Astrocyte (in vitro differentiated cells and primary cell): Measurements from ENCODE around the gene OSBPL9. TPM values are rescaled to one million over a fixed set of nuclear protein-coding genes. Genes with fewer than 3 reads are reported as not detected.

Source experiments
- DNase-seq: peaks from one replicate; pipeline ENCODE4 v3.0.0-alpha.2; 2010; ENCODE audit warnings: low read depth
- FAIRE-seq: peaks from 2 replicates; lab custom pipeline; 2011; peaks lifted over from hg19 to GRCh38; lab: Jason Lieb, UNC
- H2AFZ ChIP-seq: 2 replicates; pipeline ENCODE4 v1.6.0; 2012; ENCODE audit warnings: low read depth, low read length, inconsistent platforms
- H3K27ac ChIP-seq: 2 replicates; pipeline ENCODE4 v1.5.1; 2011; ENCODE audit warnings: low read depth, low read length, inconsistent platforms
- H3K27me3 ChIP-seq: 2 replicates; pipeline ENCODE4 v1.6.0; 2011; ENCODE audit warnings: low read length, inconsistent platforms; ENCODE audit not compliant: insufficient read depth
- H3K36me3 ChIP-seq: 2 replicates; pipeline ENCODE4 v1.5.1; 2011; ENCODE audit warnings: low read length, inconsistent platforms; ENCODE audit not compliant: insufficient read depth
- H3K4me1 ChIP-seq: 2 replicates; pipeline ENCODE4 v1.5.1; 2011; ENCODE audit warnings: low read length, inconsistent platforms; ENCODE audit not compliant: insufficient read depth
- H3K4me2 ChIP-seq: 2 replicates; pipeline ENCODE4 v1.6.0; 2012; ENCODE audit warnings: low read length, inconsistent platforms
- H3K4me3 ChIP-seq: 2 replicates; pipeline ENCODE4 v1.5.1; 2011; ENCODE audit warnings: low read depth, mild to moderate bottlenecking, low read length, inconsistent platforms; ENCODE audit not compliant: insufficient read depth
- H3K79me2 ChIP-seq: 2 replicates; pipeline ENCODE4 v1.6.0; 2012; ENCODE audit warnings: mild to moderate bottlenecking, low read length, inconsistent platforms; ENCODE audit not compliant: insufficient read depth
- H3K9ac ChIP-seq: 2 replicates; pipeline ENCODE4 v1.6.0; 2012; ENCODE audit warnings: mild to moderate bottlenecking, low read length, inconsistent platforms
- H3K9me3 ChIP-seq: 2 replicates; pipeline ENCODE4 v1.5.1; 2012; ENCODE audit warnings: low read depth, mild to moderate bottlenecking, low read length, inconsistent platforms; ENCODE audit not compliant: insufficient read depth
- H4K20me1 ChIP-seq: 2 replicates; pipeline ENCODE4 v1.6.0; 2012; ENCODE audit warnings: low read length, inconsistent platforms; ENCODE audit not compliant: insufficient read depth
- H3K27ac Mint-ChIP-seq: one replicate; pipeline ENCODE4 v1.8.0; 2021; ENCODE audit warnings: mild to moderate bottlenecking, mixed read lengths; ENCODE audit not compliant: unreplicated experiment
- H3K27me3 Mint-ChIP-seq: one replicate; pipeline ENCODE4 v1.8.0; 2021; ENCODE audit warnings: low read depth, mixed read lengths; ENCODE audit not compliant: unreplicated experiment
- H3K36me3 Mint-ChIP-seq: one replicate; pipeline ENCODE4 v1.8.0; 2021; ENCODE audit warnings: low read depth, mixed read lengths; ENCODE audit not compliant: unreplicated experiment
- H3K4me1 Mint-ChIP-seq: one replicate; pipeline ENCODE4 v1.8.0; 2021; ENCODE audit warnings: low read depth, mixed read lengths; ENCODE audit not compliant: unreplicated experiment
- H3K4me3 Mint-ChIP-seq: one replicate; pipeline ENCODE4 v1.8.0; 2021; ENCODE audit warnings: mild to moderate bottlenecking, moderate library complexity, mixed read lengths; ENCODE audit not compliant: unreplicated experiment
- H3K9me3 Mint-ChIP-seq: one replicate; pipeline ENCODE4 v1.8.0; 2021; ENCODE audit warnings: mild to moderate bottlenecking, mixed read lengths; ENCODE audit not compliant: unreplicated experiment
- CTCF ChIP-seq: IDR thresholded peaks from 2 replicates; pipeline ENCODE4 v1.5.1; 2011; ENCODE audit warnings: low read depth, mild to moderate bottlenecking, inconsistent platforms, low read length, moderate library complexity; ENCODE audit not compliant: insufficient read depth
- EZH2 ChIP-seq: IDR thresholded peaks from 2 replicates; pipeline ENCODE4 v1.6.1; 2012; ENCODE audit warnings: mild to moderate bottlenecking, low read length, inconsistent platforms; ENCODE audit not compliant: insufficient read depth
- total RNA-seq: library from RNA; stranded (reverse); gene quantifications from 2 replicates; pipeline ENCODE4 v1.2.1, GENCODE V29; 2021

OSBPL9 gene
- total RNA-seq, 1 donor from 2014 or later: 117 TPM

- H3K27me3 Mint-ChIP-seq: no peaks in the 10 kb centered on the region
- H3K27ac ChIP-seq: no peak overlapping the region
- peak overlapping the region; percentile 20 for H3K4me2 ChIP-seq
These were observed 5.1 kb downstream of the OSBPL9 start for GRCh38 chr1:51621841-51622454.

DNA sequence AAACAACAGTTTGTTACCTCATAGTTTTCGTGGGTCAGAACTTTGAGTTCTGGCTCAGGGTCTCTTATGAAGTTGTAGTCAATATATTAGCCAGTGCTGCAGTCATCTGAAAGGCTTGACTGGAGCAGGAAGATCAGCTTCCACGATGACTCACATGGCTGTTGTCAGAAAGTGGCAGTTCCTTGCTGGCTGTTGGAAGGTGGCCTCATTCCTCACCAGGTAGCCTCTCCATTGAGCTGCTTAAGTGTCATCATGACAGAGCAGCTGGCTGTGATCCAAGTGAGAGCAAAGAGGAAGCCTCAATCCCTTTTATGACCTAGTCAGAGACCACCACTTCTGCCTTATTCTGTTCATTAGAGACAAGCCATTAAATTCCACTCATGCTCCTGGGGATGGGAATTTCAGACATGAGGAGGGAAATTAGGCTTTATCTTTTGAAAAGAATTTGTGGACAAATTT, 5.6 kb downstream of the OSBPL9 start:
- FAIRE-seq (peak; percentile 87), DNase-seq (peak; percentile 78)
- no peak overlapping the region for H3K27ac ChIP-seq
- no peaks in the 10 kb centered on the region for H3K36me3 ChIP-seq
- Mint-ChIP-seq H3K9me3 (no peaks in the 10 kb centered on the region), H3K4me3 (no peak overlapping the region), H3K4me1 (peaks cover 40% of the 10 kb centered on the region), H3K36me3 (no peaks in the 10 kb centered on the region), H3K27ac (peak overlapping the region; percentile 44), H3K27me3 (no peaks in the 10 kb centered on the region)
- no peaks in the 10 kb centered on the region for H3K9me3 ChIP-seq
- H3K4me3 ChIP-seq: no peak overlapping the region
- TF ChIP-seq EZH2 (no peak), CTCF (no peak)
- H3K27me3 ChIP-seq: no peaks in the 10 kb centered on the region
- H4K20me1 ChIP-seq: peaks cover 31% of the 10 kb centered on the region
- no peak overlapping the region for H3K9ac ChIP-seq
- no peak overlapping the region for H2AFZ ChIP-seq
- peaks cover 13% of the 10 kb centered on the region for H3K4me1 ChIP-seq
- peaks cover 88% of the 10 kb centered on the region for H3K79me2 ChIP-seq
- H3K4me2 ChIP-seq: peak overlapping the region; percentile 20

More at GRCh38 chr1:51621841-51622454, 5.1 kb downstream of the OSBPL9 start:
- Mint-ChIP-seq H3K4me3 (peak overlapping the region; percentile 58), H3K27ac (peak overlapping the region; percentile 44), H3K9me3 (no peaks in the 10 kb centered on the region), H3K4me1 (peaks cover 42% of the 10 kb centered on the region), H3K36me3 (no peaks in the 10 kb centered on the region)
- Histone ChIP-seq H3K9me3 (no peaks in the 10 kb centered on the region), H3K79me2 (peaks cover 86% of the 10 kb centered on the region), H3K27me3 (no peaks in the 10 kb centered on the region), H3K4me1 (peaks cover 13% of the 10 kb centered on the region), H3K9ac (no peak overlapping the region), H3K36me3 (no peaks in the 10 kb centered on the region), H2AFZ (no peak overlapping the region), H4K20me1 (peaks cover 27% of the 10 kb centered on the region), H3K4me3 (no peak overlapping the region)
- TF ChIP-seq EZH2 (no peak), CTCF (no peak)
- FAIRE-seq: no peak
- DNase-seq: no peak

- H3K4me1 Mint-ChIP-seq: peaks cover 40% of the 10 kb centered on the region
- Histone ChIP-seq H3K79me2 (peaks cover 88% of the 10 kb centered on the region), H3K9me3 (no peaks in the 10 kb centered on the region), H4K20me1 (peaks cover 31% of the 10 kb centered on the region), H3K9ac (no peak overlapping the region), H3K36me3 (no peaks in the 10 kb centered on the region), H3K4me2 (peak overlapping the region; percentile 20), H3K27me3 (no peaks in the 10 kb centered on the region), H3K27ac (no peak overlapping the region), H2AFZ (no peak overlapping the region), H3K4me1 (peaks cover 9% of the 10 kb centered on the region), H3K4me3 (no peak overlapping the region)
- no peaks in the 10 kb centered on the region for H3K27me3 Mint-ChIP-seq
- no peak for TF ChIP-seq EZH2
- no peak for TF ChIP-seq CTCF
- FAIRE-seq: no peak
- peak overlapping the region; percentile 0 for H3K27ac Mint-ChIP-seq
- no peak for DNase-seq
- peak overlapping the region; percentile 15 for H3K4me3 Mint-ChIP-seq
- H3K9me3 Mint-ChIP-seq: no peaks in the 10 kb centered on the region
- no peaks in the 10 kb centered on the region for H3K36me3 Mint-ChIP-seq
These were observed 6.1 kb downstream of the OSBPL9 start for GRCh38 chr1:51623025-51623424.
